Measurements from ENCODE around the gene LTA. TPM values are rescaled to one million over a fixed set of nuclear protein-coding genes. Genes with fewer than 3 reads are reported as not detected.

The LTA gene
- total RNA-seq, 1 experiment from 2014 or later = 0.72 TPM

DNA sequence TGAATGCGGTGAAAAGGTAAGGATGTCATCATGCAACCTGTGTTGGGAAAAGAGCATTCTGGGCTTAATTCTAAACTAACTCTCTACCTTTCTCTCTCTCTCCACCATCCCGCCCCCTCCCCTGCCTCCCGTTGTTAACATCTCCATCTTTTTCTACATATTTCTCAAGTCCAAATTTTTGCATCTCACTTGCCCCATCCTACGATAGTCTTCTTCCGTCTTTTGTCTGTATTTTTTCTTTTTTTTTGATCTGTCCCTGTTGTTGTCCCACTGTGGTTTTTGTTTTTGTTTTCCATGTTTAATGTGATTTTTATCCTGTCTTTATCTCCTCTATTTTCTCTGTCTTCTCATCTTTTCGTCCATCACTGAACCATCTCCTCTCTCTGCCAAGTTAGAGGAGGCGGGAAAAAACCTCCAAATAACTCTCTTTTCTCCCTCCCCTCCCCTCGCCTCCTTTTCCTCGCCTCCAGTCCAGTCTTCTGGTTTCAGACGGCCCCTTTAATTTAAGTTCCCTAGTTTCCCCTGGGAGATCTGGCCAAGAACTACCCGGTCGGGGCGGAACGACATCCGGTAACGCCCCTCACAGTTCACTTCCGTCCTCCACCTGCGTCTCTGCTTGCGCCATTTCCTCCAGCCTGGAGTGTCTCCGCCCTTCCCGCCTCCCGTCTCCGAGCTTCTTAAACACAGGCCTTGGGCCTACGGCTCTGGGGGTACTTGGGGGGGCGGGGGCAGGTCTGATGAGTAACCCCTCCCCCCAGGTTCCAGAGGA lies 24.9 kb upstream of the LTA start, which contains the start of gene NFKBIL1:
TSS of gene NFKBIL1 (plus strand) at position 651 of the 769 bp plus-strand sequence. CDS start at position 738, 87 bp downstream.
- in situ Hi-C loops (cut with HindIII; ENCODE audit: low pct_unique_long_range_greater_than_20kb, low sequenced_read_pairs) (no loop called here), intact Hi-C loops (cut with micrococcal nuclease; ENCODE audit: unreplicated experiment) (loop anchor here (1.0 kb wide), 1 partner anchor 51 kb away; no protein-coding TSS in a partner anchor)
- TF ChIP-seq POLR2AphosphoS5 (IDR thresholded peaks at IDR 0.05; ENCODE audit: low read depth, low read length) (peak; percentile 85), REST (IDR thresholded peaks at IDR 0.05; ENCODE audit: insufficient read depth in 1 of 2, low read depth in 2 of 2, low read length in 1 of 2) (no peak), TCF7L2 (IDR thresholded peaks at IDR 0.05; ENCODE audit: low read depth, low read length) (peak; percentile 40; the same call in 1 of the 2 replicates), SIN3A (IDR thresholded peaks at IDR 0.05; ENCODE audit: borderline replicate concordance, insufficient read depth, low read depth, low read length) (0 out of 2 replicates have a peak, but pooled peaks have one; percentile 74)
- H3K36me3 ChIP-seq (ENCODE audit: control insufficient read depth, insufficient read depth, low read length) = no peaks in the 10 kb centered on the region
- peak within 1 kb of the TSS; percentile 60 to 80 for H3K4me3 ChIP-seq (ENCODE audit: low read depth in 2 of 2, low read length in 2 of 2)
- ChIA-PET POLR2A (interaction anchor here (0.5 to 0.6 kb wide), 3 partner anchors 44 to 227 kb away, joined by 3 to 8 read pairs (median 7); no protein-coding TSS in a partner anchor), CTCF (interaction anchor here (0.5 to 4.2 kb wide), 5 partner anchors 33 to 233 kb away, joined by 3 to 37 read pairs (median 5); no protein-coding TSS in a partner anchor)
- H3K27me3 ChIP-seq (ENCODE audit: control insufficient read depth, insufficient read depth, low read length) = no peaks in the 10 kb centered on the region
- peak within 1 kb of the TSS; percentile 96 for H3K27ac ChIP-seq (ENCODE audit: low read length)
- peak; percentile 94 for ATAC-seq
- BruUV-seq (replicated peaks) = no TSS peak
- DNase-seq (ENCODE audit: low read depth, low spot score) = peak; percentile 78
- H3K9me3 ChIP-seq (ENCODE audit: control insufficient read depth, insufficient read depth, low read depth, low read length) = no peaks in the 10 kb centered on the region
- H3K4me1 ChIP-seq (ENCODE audit: control insufficient read depth, insufficient read depth, low read length) = peaks cover 12% of the 10 kb centered on the region

DNA sequence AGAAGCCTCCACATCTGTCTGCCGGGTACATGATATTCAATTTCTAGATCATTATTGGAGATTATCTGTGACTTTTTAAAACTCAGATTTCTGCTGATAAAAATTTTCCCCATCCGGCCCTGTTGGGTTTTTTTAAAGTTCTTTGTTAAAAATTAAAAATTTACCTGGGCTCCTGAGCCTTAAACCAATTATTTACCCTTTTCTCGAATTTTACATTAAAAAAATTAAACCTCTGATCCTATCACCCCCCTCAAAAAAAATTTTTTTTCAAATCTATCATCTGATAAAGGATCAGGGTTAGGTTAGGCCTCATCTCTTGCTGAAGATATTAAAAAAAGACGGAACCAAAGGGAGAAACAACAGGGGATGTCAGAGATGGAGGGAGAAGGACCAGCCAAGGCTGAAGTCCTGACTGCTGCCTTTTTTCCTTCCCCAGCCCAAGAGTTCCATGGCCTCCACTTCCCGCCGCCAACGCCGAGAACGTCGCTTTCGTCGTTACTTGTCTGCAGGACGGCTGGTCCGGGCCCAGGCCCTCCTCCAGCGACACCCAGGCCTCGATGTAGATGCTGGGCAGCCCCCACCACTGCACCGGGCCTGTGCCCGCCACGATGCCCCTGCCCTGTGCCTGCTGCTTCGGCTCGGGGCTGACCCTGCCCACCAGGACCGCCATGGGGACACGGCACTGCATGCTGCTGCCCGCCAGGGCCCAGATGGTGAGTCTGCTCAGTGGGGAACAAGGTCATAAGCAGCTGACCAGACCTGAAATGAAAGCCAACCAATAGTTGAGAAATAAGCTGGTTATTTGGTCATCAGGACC lies 24.2 kb upstream of the LTA start:
- Histone ChIP-seq H3K36me3 (ENCODE audit: control insufficient read depth, insufficient read depth, low read length) (no peaks in the 10 kb centered on the region), H3K27ac (ENCODE audit: low read length) (peak overlapping the region; percentile 96), H3K4me3 (ENCODE audit: low read depth in 2 of 2, low read length in 2 of 2) (peak overlapping the region; percentile 60 to 80), H3K9me3 (ENCODE audit: control insufficient read depth, insufficient read depth, low read depth, low read length) (no peaks in the 10 kb centered on the region), H3K27me3 (ENCODE audit: control insufficient read depth, insufficient read depth, low read length) (no peaks in the 10 kb centered on the region), H3K4me1 (ENCODE audit: control insufficient read depth, insufficient read depth, low read length) (peaks cover 11% of the 10 kb centered on the region)
- POLR2A ChIA-PET = interaction anchor here (1.0 kb wide), 1 partner anchor 30 kb away, joined by 3 read pairs; no protein-coding TSS in a partner anchor
- no TSS peak for BruUV-seq (replicated peaks)
- CTCF ChIA-PET = interaction anchor here (0.6 to 4.2 kb wide), 4 partner anchors 50 to 70 kb away, joined by 4 to 37 read pairs (median 8); no protein-coding TSS in a partner anchor
- TF ChIP-seq CTCF (IDR thresholded peaks at IDR 0.05) (no peak), POLR2AphosphoS5 (IDR thresholded peaks at IDR 0.05; ENCODE audit: low read depth, low read length) (no peak)
- ATAC-seq (peak; percentile 25), DNase-seq (ENCODE audit: low read depth, low spot score) (no peak)
- intact Hi-C loops (cut with micrococcal nuclease; ENCODE audit: unreplicated experiment) = no loop called here
- in situ Hi-C loops (cut with HindIII; ENCODE audit: low pct_unique_long_range_greater_than_20kb, low sequenced_read_pairs) = no loop called here

All from Panc1 (cell line).